ENCODE data around the gene CASP5.
"Not testable (repeated sequence)": the region's sequence is repeated elsewhere in the genome, so short reads cannot be mapped to it uniquely, and the experiment has no call there.

Gene CASP5

GRCh38 chr11:105033343-105033742 lies 10.4 kb upstream of the CASP5 start:
- DNase-seq (ENCODE audit: low read depth): no peak

GRCh38 chr11:105032495-105032894 lies 9.5 kb upstream of the CASP5 start:
- DNase-seq (ENCODE audit: low read depth): no peak

DNA sequence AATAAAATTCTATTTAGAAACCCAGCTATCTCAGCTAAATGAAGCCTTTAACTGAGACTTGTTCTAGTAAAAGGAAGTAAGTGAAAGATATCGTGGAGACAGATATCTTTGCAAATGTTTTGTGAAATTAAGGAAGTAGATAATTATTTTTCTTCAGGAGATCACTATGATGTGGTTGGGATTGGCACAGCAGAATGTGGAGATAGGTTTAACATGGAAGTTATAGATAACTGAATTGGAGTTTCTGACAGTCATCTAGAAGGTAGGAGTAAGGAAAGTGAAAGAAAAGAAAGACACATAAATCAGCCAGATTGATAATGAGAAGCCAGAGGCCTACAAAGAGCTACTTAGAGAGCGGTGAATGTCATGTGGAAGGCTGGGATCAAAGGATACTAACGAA lies 4.7 kb upstream of the CASP5 start:
- DNase-seq (ENCODE audit: low read depth): no peak

- DNase-seq (ENCODE audit: low read depth): no peak
These were observed 1.4 kb upstream of the CASP5 start for GRCh38 chr11:105024394-105024793.

- DNase-seq (ENCODE audit: low read depth): no peak
These were observed 441 bp downstream of the CASP5 start for GRCh38 chr11:105022527-105022926.

DNA sequence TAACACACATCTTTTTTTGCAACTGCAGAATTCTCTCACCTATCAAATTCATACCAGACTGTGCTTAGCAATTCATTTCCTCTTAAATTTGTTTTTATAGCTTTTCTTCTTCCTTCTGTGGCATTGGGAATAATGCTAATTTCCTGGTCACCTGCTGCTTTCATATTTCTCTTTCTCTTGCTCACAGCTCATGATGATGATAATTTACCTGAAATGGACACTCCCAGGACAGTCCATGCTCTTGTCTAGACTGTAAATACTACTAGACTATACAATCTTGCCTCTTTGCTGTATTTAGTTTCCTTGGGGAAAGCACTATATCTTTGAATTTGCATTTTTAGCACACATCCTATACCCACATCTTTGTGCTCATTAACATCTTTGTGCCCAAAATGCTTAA lies 15.5 kb downstream of the CASP5 start:
- DNase-seq (ENCODE audit: low read depth): no peak

- no peak for DNase-seq (ENCODE audit: low read depth)
These were observed 17.5 kb downstream of the CASP5 start for GRCh38 chr11:105005451-105005845.

DNA sequence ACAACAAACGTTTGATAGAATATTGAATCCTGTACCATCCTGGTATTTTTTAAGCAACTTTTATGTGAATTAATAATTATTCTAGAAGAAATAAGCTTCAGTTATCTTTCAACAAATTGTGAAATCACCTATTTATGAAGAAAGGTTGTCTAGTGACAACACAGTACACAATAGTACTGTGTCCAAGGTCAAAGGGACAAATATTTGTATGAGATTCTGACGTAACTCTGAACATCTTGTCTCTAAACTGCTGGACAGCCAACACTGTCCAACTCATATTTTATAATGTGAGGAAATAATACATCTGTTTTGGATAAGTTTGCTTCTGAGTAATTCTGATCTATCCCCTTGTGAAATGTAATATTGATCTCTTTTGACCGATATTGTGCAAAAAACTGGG lies 18.9 kb downstream of the CASP5 start:
- DNase-seq (ENCODE audit: low read depth): no peak

- no peak for DNase-seq (ENCODE audit: low read depth)
These were observed 19.8 kb downstream of the CASP5 start for GRCh38 chr11:105003151-105003550.

- peak; percentile 26 for DNase-seq (ENCODE audit: low read depth)
These were observed 22.2 kb downstream of the CASP5 start for GRCh38 chr11:105000797-105001196.

DNA sequence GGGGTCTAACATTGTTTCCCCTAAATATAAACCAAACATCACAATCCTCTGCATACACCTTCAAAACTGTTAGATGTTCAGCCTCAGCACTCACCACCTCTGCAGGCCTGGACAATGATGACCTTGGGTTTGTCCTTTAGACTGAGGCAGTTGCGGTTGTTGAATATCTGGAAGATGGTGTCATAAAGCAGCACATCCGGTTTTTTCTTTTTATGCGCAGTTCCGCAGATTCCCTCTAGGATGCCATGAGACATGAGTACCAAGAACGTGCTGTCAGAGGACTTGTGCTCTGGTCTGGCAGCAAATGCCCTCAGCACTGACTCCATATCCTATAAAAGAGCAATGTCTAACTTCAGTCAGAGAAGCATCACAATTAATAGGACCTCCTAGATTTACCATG lies 22.8 kb downstream of the CASP5 start:
- DNase-seq (ENCODE audit: low read depth): no peak

DNA sequence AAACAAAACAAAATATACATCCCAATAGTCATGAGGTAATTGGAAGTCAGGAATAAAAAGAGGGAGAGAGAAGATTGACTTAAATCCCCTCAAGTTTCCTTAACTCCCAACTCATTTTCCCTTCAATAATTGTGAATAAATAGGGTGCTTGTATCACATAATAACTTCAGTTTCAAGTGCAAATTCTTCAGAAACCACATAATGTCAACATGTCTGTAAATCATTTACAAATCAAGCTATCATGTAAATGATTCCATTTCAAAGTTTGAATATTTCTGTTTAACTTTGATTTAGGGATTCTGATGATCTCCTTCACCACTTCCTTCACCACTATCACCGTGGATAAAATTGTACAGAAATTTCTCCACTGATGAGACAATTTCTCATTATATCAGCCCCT lies 23.2 kb downstream of the CASP5 start:
- DNase-seq (ENCODE audit: low read depth): no peak

DNA sequence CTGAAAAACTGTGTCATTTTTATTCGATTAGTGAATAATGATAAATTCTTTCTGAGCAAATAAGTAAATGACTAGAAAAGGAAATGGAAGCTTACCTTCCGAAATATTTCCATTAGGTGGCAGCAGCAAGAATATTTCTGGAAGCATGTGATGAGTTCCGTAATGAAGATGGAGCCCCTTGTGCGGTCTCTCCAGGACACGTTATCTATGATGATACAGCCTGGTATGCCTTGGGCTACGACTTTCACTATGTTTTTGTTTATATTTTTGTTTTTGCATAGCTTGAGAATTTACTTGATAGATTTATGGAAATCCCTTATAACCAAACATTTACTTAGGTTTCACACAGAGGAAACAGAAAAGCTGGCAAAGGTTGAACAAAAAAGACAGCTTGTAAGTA lies 25.7 kb downstream of the CASP5 start:
- no peak for DNase-seq (ENCODE audit: low read depth)

DNA sequence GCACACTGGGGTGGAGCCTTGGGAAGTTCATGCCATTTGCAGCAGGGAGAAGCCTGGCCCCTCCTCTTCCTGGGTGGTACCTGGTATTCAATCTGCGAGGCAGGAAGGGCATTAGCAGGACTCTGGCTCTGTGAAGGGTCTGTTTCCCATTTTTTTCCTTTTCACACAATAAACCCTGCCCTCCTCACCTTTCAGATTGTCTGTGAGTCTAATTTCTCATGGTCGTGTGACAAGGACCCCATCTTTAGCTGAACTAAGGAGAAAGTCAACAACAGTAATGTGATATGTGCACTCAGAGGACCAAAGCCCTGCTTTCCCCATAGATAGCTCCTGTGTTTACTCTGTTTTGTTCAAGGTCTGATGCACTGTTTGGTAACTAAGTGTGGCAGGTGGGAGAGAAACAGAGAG lies 28.0 kb downstream of the CASP5 start:
- no peak for DNase-seq (ENCODE audit: low read depth)

DNA sequence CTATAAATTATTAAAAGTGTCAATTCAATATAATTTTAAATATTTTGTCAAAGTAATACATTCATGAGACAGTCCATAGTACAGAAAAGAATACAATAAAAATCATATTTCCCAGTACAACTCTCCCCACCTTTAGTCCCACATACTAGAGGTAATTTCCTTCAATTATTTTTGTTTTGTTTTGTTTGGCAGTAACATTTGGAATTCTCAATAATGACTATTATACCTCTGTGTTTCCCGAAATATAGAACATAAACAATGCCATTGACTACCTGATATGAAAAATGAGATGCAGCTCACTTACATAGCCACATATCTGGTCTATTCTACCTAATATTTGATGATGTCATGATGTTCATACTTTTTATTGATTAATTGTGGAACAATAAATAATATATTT lies 30.2 kb downstream of the CASP5 start:
- no peak for DNase-seq (ENCODE audit: low read depth)

- no peak for DNase-seq (ENCODE audit: low read depth)
These were observed 31.0 kb downstream of the CASP5 start for GRCh38 chr11:104991994-104992393.

- DNase-seq (ENCODE audit: low read depth): no peak
These were observed 38.2 kb downstream of the CASP5 start for GRCh38 chr11:104984808-104985207.

- DNase-seq (ENCODE audit: low read depth): no peak
These were observed 43.1 kb downstream of the CASP5 start for GRCh38 chr11:104979839-104980238.

DNA sequence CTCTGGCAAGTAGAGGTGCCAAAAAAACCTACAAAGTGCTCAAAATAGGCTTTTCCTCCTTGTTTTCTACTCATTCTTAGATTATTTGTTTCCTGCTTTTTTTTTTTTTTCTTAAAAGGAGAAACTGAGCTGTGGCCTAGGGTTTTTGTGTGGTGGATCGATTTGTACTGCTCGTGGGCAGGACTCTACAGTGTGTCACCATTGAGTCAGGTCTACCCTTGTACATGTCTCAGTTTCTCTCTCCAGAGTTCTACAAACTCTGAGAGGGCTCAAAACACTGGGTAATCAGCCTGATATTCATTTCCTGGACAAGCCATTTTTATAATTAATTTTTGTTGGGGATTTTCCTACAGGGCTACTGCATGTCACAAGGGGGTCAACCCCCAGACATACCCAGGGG lies 49.4 kb downstream of the CASP5 start:
- no peak for DNase-seq (ENCODE audit: low read depth)

DNA sequence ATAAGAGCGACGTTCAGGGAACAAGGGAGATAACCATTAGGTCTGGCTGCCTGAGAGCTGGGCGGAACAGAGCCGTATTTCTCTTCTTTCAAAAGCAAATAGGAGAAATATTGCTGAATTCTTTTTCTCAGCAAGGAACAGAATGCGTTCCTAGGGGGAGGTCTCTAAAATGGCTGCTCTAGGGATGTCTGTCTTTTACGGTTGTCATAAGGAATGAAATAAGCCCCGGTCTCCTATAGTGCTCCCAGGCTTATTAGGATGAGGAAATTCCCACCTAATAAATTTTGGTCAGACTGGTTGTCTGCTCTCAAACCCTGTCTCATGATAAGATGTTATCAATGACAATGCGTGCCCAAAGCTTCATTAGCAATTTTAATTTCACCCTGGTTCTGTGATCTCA lies 50.0 kb downstream of the CASP5 start:
- not testable (repeated sequence) for DNase-seq (ENCODE audit: low read depth)

DNA sequence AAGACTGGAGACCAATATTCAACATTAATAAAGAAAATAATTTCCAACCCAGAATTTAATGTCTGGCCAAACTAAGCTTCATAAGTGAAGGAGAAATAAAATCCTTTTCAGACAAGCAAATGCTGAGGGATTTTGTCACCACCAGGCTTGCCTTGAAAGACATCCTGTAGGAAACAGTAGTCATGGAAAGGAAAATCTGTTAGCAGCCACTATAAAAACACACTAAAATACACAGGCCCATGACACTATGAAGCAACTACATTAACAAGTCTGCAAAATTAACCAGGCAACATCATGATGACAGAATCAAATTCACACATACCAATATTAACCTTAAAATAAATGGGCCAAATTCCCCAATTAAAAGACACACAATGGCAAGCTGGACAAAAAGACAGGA lies 52.2 kb downstream of the CASP5 start:
- no peak for DNase-seq (ENCODE audit: low read depth)

DNA sequence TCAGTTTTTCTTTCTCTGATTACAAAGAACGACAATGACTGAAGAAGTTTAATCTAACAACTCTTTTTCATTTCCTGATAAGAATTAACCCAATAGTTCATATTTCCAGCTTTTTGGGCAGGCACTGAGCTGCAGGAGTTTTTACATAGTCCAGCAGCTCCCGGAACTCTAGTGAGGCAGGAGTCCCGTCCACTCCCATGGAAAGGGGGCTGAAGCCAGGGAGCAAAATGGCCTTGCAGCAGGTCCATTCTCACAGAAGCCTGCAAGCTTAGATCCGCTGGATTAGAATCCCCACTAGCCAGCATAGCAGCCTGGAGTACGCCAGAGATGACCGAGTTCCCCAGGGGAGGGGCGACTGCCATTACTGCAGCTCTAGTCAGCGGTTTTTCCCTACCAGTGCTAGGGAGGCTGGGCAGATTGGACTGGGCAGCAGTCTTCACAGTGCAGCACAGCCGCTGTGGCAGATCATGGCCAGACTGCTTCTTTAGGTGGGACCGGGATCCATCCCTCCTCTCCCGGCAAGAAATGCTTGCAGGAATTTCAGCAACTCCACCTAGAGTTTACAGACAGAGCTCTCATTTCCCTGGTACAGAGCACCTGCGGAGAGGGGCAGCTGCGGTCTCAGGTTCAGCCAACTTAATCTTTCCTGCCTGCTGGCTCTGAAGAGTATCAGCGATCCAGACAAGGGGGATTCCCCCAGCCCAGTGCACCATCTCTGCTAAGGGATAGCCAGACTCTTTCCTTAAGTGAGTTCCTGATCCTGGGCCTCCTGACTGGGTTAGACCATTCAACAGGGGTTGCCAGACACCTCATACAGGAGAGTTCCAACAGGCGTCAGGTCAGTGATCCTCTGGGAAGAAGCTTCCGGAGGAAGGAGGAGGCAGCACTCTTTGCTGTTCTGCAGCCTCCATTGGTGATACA lies 53.9 kb downstream of the CASP5 start:
- DNase-seq (ENCODE audit: low read depth): no peak

DNA sequence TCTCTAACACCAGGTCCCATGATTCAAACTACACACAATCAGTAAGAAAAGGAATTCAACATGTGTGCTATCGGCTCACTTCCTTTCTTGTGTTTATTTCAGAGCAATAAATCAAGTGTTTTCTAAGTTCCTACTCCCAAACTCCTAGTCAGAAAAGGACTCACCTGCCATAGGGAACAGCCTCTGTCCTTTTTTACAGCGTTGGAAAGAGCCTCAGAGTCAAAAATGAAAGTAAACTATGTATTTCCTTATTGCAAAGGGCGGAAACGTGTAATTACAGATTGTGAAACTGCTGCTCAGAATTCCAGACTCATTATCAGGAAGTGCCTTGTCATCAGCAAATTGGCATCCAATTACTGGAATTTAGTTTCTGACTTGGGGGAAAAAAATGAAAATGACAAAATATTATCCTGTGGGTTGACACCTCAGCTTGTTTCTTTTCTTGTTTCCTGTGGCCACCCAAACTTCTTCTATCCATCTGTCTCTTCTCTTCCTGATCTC lies 54.6 kb downstream of the CASP5 start, which contains the start of gene CASP4:
Gene CASP4 (minus strand): TSS at position 220 of the 501 bp plus-strand sequence. CDS start 49 bp downstream, at position 171.
- no peak for DNase-seq (ENCODE audit: low read depth)

Data from activated T-helper 1 cell treated with Interleukin-2 at 50 U/mL for 16 hours (primary cell).